GM18867 (cell line): ENCODE measurements around the gene PRKN.

ENCODE experiments used
- ATAC-seq: cut with Tn5 transposase; IDR thresholded peaks from one replicate; pipeline ENCODE4 v1.9.1; 2021; ENCODE audit warnings: mild to moderate bottlenecking, moderate library complexity; ENCODE audit not compliant: unreplicated experiment

Gene PRKN

DNA sequence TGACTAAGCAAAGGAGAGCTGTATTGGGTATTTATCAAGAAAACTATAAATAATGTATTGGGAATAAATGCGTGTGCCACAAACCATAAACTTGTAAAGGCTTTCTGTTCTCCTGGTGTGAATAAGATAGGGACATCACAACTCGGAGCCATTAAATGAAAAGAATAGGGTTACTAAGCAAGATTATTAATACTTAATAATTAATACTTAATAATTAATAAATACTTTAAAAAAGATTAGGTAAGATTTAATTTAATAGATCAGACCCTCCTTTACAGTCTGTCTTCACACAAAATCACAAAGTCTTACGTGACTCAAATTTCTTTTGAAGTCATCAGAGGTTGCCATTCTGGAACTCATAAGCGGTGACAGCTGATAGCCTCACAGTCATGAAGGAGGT is 648.9 kb downstream of the PRKN start:
- no peak for ATAC-seq

GRCh38 chr6:162078126-162078525 is 649.4 kb downstream of the PRKN start:
- ATAC-seq = no peak

DNA sequence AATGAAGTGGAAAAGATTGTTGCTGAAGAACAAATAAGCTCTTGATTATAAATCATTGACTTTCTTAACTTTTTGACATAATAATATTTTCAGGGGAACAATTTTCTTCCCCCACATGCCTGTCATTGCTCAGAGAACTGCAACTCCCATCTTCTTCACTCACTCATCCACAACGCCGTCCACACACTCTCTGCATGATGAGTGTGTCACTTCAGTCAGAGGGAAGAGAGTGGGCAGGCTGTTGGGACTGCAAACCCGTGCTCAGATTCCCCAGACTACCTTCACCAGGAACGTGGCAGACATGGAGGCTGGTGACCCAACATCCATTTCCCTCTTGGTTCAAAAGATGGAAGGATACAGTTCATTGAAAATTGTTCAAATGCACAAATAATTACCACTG is 650.8 kb downstream of the PRKN start:
- ATAC-seq = no peak

DNA sequence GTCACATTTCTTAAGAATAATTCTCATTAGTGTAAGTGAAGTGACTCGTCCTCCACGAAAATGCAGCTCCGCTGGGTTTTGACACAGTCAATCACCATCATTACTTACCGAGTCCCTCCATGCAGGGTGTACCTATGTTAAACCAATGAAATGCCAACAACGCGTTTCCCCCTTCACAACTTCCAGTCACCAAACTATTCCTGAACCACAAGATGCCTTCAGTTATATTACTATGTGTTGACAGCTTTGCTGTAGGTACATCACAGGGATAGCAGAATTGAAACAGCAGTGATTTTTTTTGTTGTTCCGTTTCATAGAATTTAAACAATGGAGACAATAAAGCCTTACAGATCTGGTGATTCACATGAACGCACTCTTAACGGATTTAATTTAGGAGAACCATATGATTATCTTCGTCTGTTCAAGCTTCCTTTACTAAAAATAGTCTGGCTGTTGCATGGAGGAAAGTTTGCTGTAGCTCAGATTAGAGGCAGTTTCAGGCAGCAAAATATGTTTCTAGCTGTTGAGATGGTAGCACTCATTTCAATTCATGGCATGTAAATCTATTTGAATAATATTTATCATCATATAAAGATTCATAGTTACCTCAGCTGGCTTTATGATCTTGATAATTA is 652.8 kb downstream of the PRKN start:
- no peak for ATAC-seq

- ATAC-seq = no peak
Measured at GRCh38 chr6:162070639-162071038, 656.9 kb downstream of the PRKN start.

DNA sequence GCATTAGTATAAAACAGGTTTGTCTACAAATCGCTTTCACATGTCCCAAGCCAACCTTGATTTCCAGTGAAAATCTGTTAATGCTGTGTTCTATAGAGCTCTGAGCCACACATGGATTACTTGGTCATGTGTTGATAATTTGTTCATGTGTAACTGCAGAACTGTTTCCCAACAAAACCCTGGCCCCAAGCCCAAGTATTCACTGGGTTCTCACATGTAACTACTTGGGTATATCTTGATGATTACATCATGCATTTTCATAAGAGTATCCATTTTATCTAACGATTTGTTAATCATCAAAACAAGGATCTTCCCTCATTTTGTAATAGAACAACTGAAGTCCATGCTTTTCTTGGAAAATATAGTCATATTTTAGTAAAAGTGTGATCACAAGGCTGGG is 657.6 kb downstream of the PRKN start:
- ATAC-seq = no peak

- ATAC-seq = no peak
Measured at GRCh38 chr6:162068340-162068739, 659.2 kb downstream of the PRKN start.

GRCh38 chr6:162063666-162064065 is 663.9 kb downstream of the PRKN start:
- no peak for ATAC-seq

DNA sequence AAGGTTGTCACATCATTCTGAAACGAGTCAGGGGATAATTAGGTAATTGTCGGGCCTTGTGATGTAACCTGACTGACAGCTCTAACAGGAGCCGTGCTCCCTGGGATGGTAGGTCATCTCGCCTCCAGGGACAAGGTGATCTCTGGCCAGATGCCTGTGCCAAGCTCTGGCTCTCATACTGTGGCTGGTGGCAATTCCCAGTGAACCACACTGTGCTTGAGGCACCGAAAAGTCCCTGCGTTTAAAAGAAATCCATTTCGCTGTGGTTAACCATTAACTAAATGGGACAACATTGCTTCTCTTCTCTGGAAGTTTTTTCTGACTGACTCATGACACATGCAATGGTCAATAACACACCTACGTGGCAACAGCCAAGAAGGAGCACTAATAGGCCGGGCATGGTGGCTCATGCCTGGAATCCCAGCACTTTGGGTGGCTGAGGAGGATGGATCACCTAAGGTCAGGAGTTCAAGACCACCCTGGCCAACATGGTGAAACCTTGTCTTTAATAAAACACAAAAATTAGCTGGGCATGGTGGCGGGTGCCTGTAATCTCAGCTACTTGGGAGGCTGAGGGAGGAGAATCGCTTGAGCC is 669.2 kb downstream of the PRKN start:
- no peak for ATAC-seq

DNA sequence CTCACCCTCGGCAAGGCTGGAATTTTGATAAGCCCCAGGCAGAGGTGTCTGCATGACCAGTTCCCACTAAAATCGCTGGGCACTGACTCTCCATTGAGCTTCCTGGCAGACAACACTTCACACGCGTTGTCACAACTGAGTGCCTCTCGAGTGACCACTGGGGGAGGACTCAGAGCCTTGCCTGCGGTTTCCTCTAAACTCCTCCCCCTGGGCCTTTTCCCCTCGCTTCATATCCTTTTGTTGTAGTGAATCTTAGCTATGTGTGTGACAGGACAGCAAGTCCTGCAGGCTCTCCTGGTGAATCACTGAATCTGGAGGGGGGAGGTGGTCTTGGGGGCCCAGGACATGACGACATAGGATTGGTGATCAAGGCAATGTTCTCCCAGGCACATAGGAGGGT is 670.8 kb downstream of the PRKN start:
- no peak for ATAC-seq

GRCh38 chr6:162056061-162056460 is 671.5 kb downstream of the PRKN start:
- no peak for ATAC-seq

DNA sequence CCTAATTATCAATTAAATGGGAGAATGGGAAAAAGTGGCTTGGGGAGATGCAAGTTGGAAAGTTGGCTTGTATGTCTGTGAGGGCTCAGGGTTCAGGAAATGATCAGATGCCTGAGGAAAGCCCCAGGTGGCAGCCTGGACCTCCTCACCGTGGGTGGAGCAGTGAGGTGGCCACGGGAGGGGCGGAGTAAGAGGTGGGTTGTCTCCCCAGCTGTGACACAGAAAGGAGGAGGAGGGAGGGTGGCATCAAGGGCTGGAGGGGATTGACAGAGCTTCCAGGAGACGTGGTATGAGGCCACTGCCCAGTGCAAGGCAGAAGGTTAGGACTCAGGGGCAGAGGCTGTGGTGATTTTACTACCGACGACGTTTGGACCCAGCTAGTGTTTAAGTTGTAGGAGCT is 672.2 kb downstream of the PRKN start:
- no peak for ATAC-seq

GRCh38 chr6:162053084-162053483 is 674.5 kb downstream of the PRKN start:
- no peak for ATAC-seq

- ATAC-seq = no peak
Measured at GRCh38 chr6:162050579-162050978, 677.0 kb downstream of the PRKN start.

- ATAC-seq = no peak
Measured at GRCh38 chr6:162046324-162046723, 681.2 kb downstream of the PRKN start.

DNA sequence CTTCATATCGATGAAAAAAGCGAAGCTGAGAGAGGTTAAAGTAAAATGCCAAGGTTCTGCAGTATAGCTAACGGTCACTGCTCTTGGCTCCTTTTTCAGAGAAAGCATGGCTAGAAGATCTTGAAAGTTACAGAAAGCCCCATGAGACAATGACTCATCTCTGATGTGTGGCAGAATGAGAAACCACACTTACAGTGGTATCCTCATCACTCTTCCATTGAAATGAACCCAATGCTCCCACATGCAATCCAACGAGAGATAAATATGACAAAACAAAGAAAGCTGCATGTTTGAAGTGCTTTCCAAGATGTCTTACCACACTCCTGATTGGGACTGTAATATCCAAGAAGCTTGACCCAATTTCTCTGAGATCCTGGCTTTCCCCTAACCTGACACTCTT is 694.9 kb downstream of the PRKN start:
- ATAC-seq = no peak

- ATAC-seq = no peak
Measured at GRCh38 chr6:162029873-162030576, 697.5 kb downstream of the PRKN start.

DNA sequence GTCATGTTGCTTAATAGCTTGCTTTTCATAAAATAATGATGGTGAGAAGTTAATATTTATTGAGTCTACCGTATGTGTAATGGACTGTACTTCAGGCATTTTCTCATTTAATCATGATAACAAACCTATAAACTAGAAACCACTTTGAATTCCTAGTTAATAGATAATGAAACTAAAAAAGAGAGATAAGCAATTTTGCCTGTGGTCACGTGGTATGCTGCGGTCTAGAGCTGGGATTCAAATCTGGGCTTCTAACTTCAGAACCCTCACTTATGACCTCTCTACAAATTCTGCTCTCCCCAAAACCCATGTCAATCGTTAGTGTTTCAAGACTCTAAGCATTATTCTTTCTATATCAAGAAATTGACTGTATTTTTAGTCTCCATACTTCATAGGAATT is 700.7 kb downstream of the PRKN start:
- ATAC-seq = no peak

DNA sequence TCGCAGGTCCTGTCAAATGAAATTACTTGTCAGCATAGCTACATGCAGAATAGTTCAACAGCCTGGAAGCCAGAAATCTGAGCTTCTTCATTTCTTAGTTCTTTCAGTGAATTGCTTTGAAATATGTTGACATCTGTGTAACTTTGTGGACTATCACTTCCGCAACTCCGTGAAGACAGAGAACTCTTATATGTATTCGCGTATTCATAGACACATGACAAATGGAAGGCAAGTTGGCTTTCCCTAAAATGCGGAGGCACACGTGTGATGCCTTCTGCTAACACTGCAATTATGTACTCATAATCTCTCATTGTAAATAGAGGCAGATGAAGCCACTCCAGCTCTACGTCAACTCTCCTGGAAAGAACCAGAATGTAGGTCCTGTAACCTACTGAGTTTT is 701.5 kb downstream of the PRKN start:
- ATAC-seq = no peak

- no peak for ATAC-seq
Measured at GRCh38 chr6:162019349-162019748, 708.2 kb downstream of the PRKN start.

DNA sequence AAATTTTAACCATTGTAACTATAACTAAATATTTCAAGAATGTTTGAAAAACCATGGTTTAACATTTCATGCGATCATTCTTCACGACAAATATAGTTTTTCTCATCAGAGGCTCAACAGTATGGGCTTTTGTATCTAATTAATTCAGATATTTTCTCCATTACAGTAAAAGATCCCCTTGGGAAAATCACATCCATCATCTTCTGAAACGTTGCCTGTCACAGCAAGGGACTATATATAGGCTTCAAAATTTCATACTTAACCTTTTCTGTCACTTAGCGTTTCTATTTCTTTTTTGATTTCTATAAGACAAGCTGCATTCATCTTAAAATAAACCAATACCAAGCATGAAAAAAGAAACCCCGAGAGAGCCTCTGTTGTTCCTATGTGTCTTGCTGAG is 710.0 kb downstream of the PRKN start:
- no peak for ATAC-seq

GRCh38 chr6:162014069-162014811 is 713.3 kb downstream of the PRKN start:
- ATAC-seq = no peak
